HepG2 (cell line): ENCODE measurements around the gene SERPINA6. TPM values are rescaled to one million over a fixed set of nuclear protein-coding genes. Genes with fewer than 3 reads are reported as not detected.

Experiments
- ASH2L ChIP-seq: fragments of 300-600, 200-600 bp; sonication (generic); IDR thresholded peaks from 2 replicates; pipeline ENCODE4 v1.7.0; 2017; ENCODE audit warnings: low read depth, mild to moderate bottlenecking, moderate library complexity, mixed read lengths, low read length; ENCODE audit not compliant: insufficient read length
- ATF6 ChIP-seq: sonication (generic); formaldehyde crosslinking; conservative IDR thresholded peaks from 2 replicates; pipeline ENCODE4 v1.4.0; 2020; ENCODE audit warnings: missing genetic modification reagents
- BCL6 ChIP-seq: IDR thresholded peaks from 2 replicates; pipeline ENCODE4 v1.6.1; 2016; ENCODE audit warnings: missing genetic modification reagents, missing compliant biosample characterization
- CCDC6 ChIP-seq: sonication (generic); formaldehyde crosslinking; IDR thresholded peaks from 2 replicates; pipeline ENCODE4 v1.8.1; 2022; ENCODE audit warnings: mild to moderate bottlenecking, missing genetic modification reagents, moderate library complexity
- E2F1 ChIP-seq: sonication (generic); formaldehyde crosslinking; IDR thresholded peaks from 2 replicates; pipeline ENCODE4 v1.5.0; 2020; ENCODE audit warnings: missing genetic modification reagents
- FOXK2 ChIP-seq: fragments of 450-650 bp; IDR thresholded peaks from 2 replicates; pipeline ENCODE4 v1.6.1; 2016
- GMEB2 ChIP-seq: IDR thresholded peaks from 2 replicates; pipeline ENCODE4 v1.6.1; 2016; ENCODE audit warnings: missing biosample characterization, missing genetic modification reagents, low read depth
- HOXA3 ChIP-seq: sonication (generic); formaldehyde crosslinking; IDR thresholded peaks from 2 replicates; pipeline ENCODE4 v1.5.0; 2020; ENCODE audit warnings: missing genetic modification reagents
- HOXA7 ChIP-seq: sonication (generic); formaldehyde crosslinking; IDR thresholded peaks from 2 replicates; pipeline ENCODE4 v1.8.1; 2022; ENCODE audit warnings: mild to moderate bottlenecking, missing genetic modification reagents, moderate library complexity
- ISL2 ChIP-seq: sonication (generic); formaldehyde crosslinking; IDR thresholded peaks from 2 replicates; pipeline ENCODE4 v1.5.0; 2020; ENCODE audit warnings: missing genetic modification reagents
- JUND ChIP-seq: sonication (generic); formaldehyde crosslinking; IDR thresholded peaks from 2 replicates; pipeline ENCODE4 v1.8.0; 2022; ENCODE audit warnings: mild to moderate bottlenecking, missing genetic modification reagents
- MAX ChIP-seq: IDR thresholded peaks from 2 replicates; pipeline ENCODE4 v1.6.1; 2012; ENCODE audit warnings: inconsistent platforms
- MBD4 ChIP-seq: IDR thresholded peaks from 2 replicates; pipeline ENCODE4 v1.6.1; 2012; ENCODE audit warnings: low read length, inconsistent platforms, borderline replicate concordance
- PAWR ChIP-seq: sonication (generic); formaldehyde crosslinking; IDR thresholded peaks from 2 replicates; pipeline ENCODE4 v1.4.0; 2020; ENCODE audit warnings: missing genetic modification reagents, mild to moderate bottlenecking, borderline replicate concordance
- RBAK ChIP-seq: sonication (generic); formaldehyde crosslinking; IDR thresholded peaks from 2 replicates; pipeline ENCODE4 v1.5.1; 2020; ENCODE audit warnings: mild to moderate bottlenecking, missing genetic modification reagents
- SETDB1 ChIP-seq: sonication (generic); formaldehyde crosslinking; IDR thresholded peaks from 2 replicates; pipeline ENCODE4 v1.5.1; 2020; ENCODE audit warnings: missing genetic modification reagents, mild to moderate bottlenecking, borderline replicate concordance
- SP5 ChIP-seq: IDR thresholded peaks from 2 replicates; pipeline ENCODE4 v1.6.1; 2016; ENCODE audit warnings: low read depth, borderline replicate concordance
- ZBTB37 ChIP-seq: sonication (generic); formaldehyde crosslinking; IDR thresholded peaks from 2 replicates; pipeline ENCODE4 v1.4.0; 2020; ENCODE audit warnings: mild to moderate bottlenecking, missing genetic modification reagents
- ZNF138 ChIP-seq: sonication (generic); formaldehyde crosslinking; IDR thresholded peaks from 2 replicates; pipeline ENCODE4 v1.5.0; 2020; ENCODE audit warnings: mild to moderate bottlenecking, low read depth, missing genetic modification reagents
- ZNF280D ChIP-seq: sonication (generic); formaldehyde crosslinking; IDR thresholded peaks from 2 replicates; pipeline ENCODE4 v1.5.1; 2020; ENCODE audit warnings: mild to moderate bottlenecking, missing genetic modification reagents
- ZNF383 ChIP-seq: sonication (generic); formaldehyde crosslinking; IDR thresholded peaks from 2 replicates; pipeline ENCODE4 v1.4.0; 2020; ENCODE audit warnings: missing genetic modification reagents, mild to moderate bottlenecking, borderline replicate concordance
- ZNF468 ChIP-seq: sonication (generic); formaldehyde crosslinking; IDR thresholded peaks from 2 replicates; pipeline ENCODE4 v1.8.0; 2022; ENCODE audit warnings: mild to moderate bottlenecking, moderate library complexity, missing genetic modification reagents
- ZNF772 ChIP-seq: sonication (generic); formaldehyde crosslinking; IDR thresholded peaks from 2 replicates; pipeline ENCODE4 v1.5.0; 2020; ENCODE audit warnings: mild to moderate bottlenecking, missing genetic modification reagents
- polyA plus RNA-seq, 8 experiments: library from polyadenylated mRNA; depleted of rRNA in 3 of 8; stranded (reverse) in 7 of 8; unstranded in 1 of 8; fragments of >200 nt; fragmentation: Illumina TruSeq in 4 of 8; extraction: Trizol in 4 of 8; gene quantifications; 2 replicates each; pipeline versions ENCODE4 v1.2.1 to v1.2.3, GENCODE V29; 2011 to 2016; ENCODE audit warnings: low read depth in 4 of 8, missing spikeins in 1 of 8, mixed read lengths in 1 of 8; ENCODE audit not compliant: insufficient read depth in 1 of 8
- total RNA-seq, 5 experiments: library from RNA; depleted of rRNA; stranded (reverse); fragments of >200 nt; fragmentation: Illumina TruSeq; extraction: Trizol; gene quantifications; 2 replicates each; pipeline ENCODE4 v1.2.3, GENCODE V29; 2016; ENCODE audit warnings: low read depth in 1 of 5

Gene SERPINA6
- total and polyA plus RNA-seq, 2 of the 13 experiments (the other 11 are each of a cell fraction or from before 2014, with no cell fraction given): 260 to 333 TPM

GRCh38 chr14:94292526-94292871, 30.6 kb downstream of the SERPINA6 start (continued):
- TF ChIP-seq JUND (CRISPR knock-in tag) (no peak), MAX (peak; percentile 16; the same call in 1 of the 2 replicates), ATF6 (no peak), ZNF468 (CRISPR knock-in tag) (no peak), E2F1 (CRISPR knock-in tag) (0 out of 2 replicates have a peak, but pooled peaks have one; percentile 0), MBD4 (no peak), GMEB2 (CRISPR knock-in tag) (no peak), CCDC6 (CRISPR knock-in tag) (peak; percentile 71), SETDB1 (no peak), PAWR (CRISPR knock-in tag) (0 out of 2 replicates have a peak, but pooled peaks have one; percentile 35), BCL6 (CRISPR knock-in tag) (no peak), ISL2 (CRISPR knock-in tag) (no peak), ASH2L (no peak), RBAK (no peak), ZNF280D (CRISPR knock-in tag) (0 out of 2 replicates have a peak, but pooled peaks have one; percentile 21), ZBTB37 (CRISPR knock-in tag) (no peak), SP5 (no peak), HOXA7 (CRISPR knock-in tag) (no peak), ZNF138 (no peak), FOXK2 (no peak), HOXA3 (CRISPR knock-in tag) (no peak), ZNF772 (CRISPR knock-in tag) (no peak), ZNF383 (CRISPR knock-in tag) (peak; percentile 35; the same call in 1 of the 2 replicates)
